Measurements from ENCODE around the gene MKI67. TPM values are rescaled to one million over a fixed set of nuclear protein-coding genes. Genes with fewer than 3 reads are reported as not detected.

Gene MKI67
- total and polyA plus RNA-seq, 9 of the 15 experiments (the other 6 are each of a cell fraction or from before 2014, with no cell fraction given), result 11.8 to 86.5 (median 36.0) TPM

- Histone ChIP-seq H3K79me2 (ENCODE audit: control insufficient read depth, insufficient read depth, low read length) (no peaks in the 10 kb centered on the region), H3K4me3 (no peak overlapping the region), H4K20me1 (replicated peaks; ENCODE audit: control insufficient read depth, insufficient read depth, low read length) (no peaks in the 10 kb centered on the region), H3K9me1 (ENCODE audit: control insufficient read depth, insufficient read depth, low read length) (no peaks in the 10 kb centered on the region), H3K27ac (ENCODE audit: extremely low read depth, low read depth, low read length) (no peak overlapping the region), H3K27me3 (ENCODE audit: control insufficient read depth in 2 of 2, insufficient read depth in 2 of 2, low read length in 2 of 2) (peaks cover 0 to 28% of the 10 kb centered on the region in 2 experiments; a peak in 3 of 5 replicates), H3K4me1 (replicated peaks in 1 of 2; ENCODE audit: control insufficient read depth in 2 of 2, insufficient read depth in 2 of 2, low read length in 2 of 2) (no peaks in the 10 kb centered on the region; a peak in 1 of 5 replicates), H3K4me2 (ENCODE audit: insufficient read depth, low read length) (peak overlapping the region; percentile 46; the same call in 1 of the 2 replicates), H3K9ac (ENCODE audit: insufficient read depth in 1 of 2, low read depth in 2 of 2, low read length in 2 of 2) (no peak overlapping the region), H3K9me3 (replicated peaks; ENCODE audit: control insufficient read depth, insufficient read depth, low read depth, low read length) (no peaks in the 10 kb centered on the region), H3K36me3 (ENCODE audit: control insufficient read depth, insufficient read depth, low read length) (no peaks in the 10 kb centered on the region), H2AFZ (ENCODE audit: low read depth, low read length) (peak overlapping the region; percentile 55; the same call in 1 of the 2 replicates)
- ATAC-seq (no peak; the same call in 2 of the 3 replicates), FAIRE-seq (no peak), DNase-seq (ENCODE audit: extremely low read depth in 1 of 4, low spot score in 3 of 4) (no peak)
- 12% methylated on average over 9 of the region's 10 CpGs for whole genome bisulfite sequencing (ENCODE audit: insufficient coverage, low coverage, missing lambda C conversion rate)
- no TSS peak for BruUV-seq (replicated peaks)
- TF ChIP-seq C11orf30 (IDR thresholded peaks at IDR 0.05; ENCODE audit: low read depth), result peak; percentile 63
- TF ChIP-seq NFE2 (IDR thresholded peaks at IDR 0.05; ENCODE audit: low read depth), result 0 out of 2 replicates have a peak, but pooled peaks have one; percentile 49
- TF ChIP-seq ZNF316 (IDR thresholded peaks at IDR 0.05), result 0 out of 2 replicates have a peak, but pooled peaks have one; percentile 19
- TF ChIP-seq MAFG (tag; conservative IDR thresholded peaks at IDR 0.05), result peak; percentile 44; the same call in 1 of the 2 replicates
- no peak for TF ChIP-seq ZNF140 (CRISPR knock-in tag; IDR thresholded peaks at IDR 0.05)
- TF ChIP-seq PPARD (CRISPR knock-in tag; IDR thresholded peaks at IDR 0.05), result no peak
- CTCF ChIA-PET (ENCODE audit: low intra/inter-chr PET ratio), result interaction anchor here (0.7 kb wide), 1 partner anchor 25 kb away, joined by 3 read pairs; no protein-coding TSS in a partner anchor
- POLR2A ChIA-PET, result interaction anchor here (0.9 to 1.6 kb wide), 2 partner anchors 13 kb away, joined by 3 to 6 read pairs; no protein-coding TSS in a partner anchor
- in situ Hi-C loops (cut with MboI) (no loop called here), intact Hi-C loops (cut with micrococcal nuclease) (no loop called here)
These were observed 41.9 kb downstream of the MKI67 start for GRCh38 chr10:128084364-128084763.

All from K562 (cell line).